ENCODE results near the gene RBM7. TPM values are rescaled to one million over a fixed set of nuclear protein-coding genes. Genes with fewer than 3 reads are reported as not detected.

The RBM7 gene
- total and polyA plus RNA-seq, 2 of the 13 experiments (the other 11 are each of a cell fraction or from before 2014, with no cell fraction given): 30.5 to 32.3 TPM

- TF ChIP-seq PAXIP1 (CRISPR knock-in tag; conservative IDR thresholded peaks at IDR 0.05) (peak; percentile 68), CREB3 (CRISPR knock-in tag; IDR thresholded peaks at IDR 0.05) (peak; percentile 62; the same call in 1 of the 2 replicates), ZNF644 (CRISPR knock-in tag; IDR thresholded peaks at IDR 0.05; ENCODE audit: low read depth) (no peak), CBX2 (IDR thresholded peaks at IDR 0.05; ENCODE audit: low read depth, low read length) (no peak), CBX2 (CRISPR knock-in tag; IDR thresholded peaks at IDR 0.05; ENCODE audit: low read depth) (0 out of 2 replicates have a peak, but pooled peaks have one; percentile 77), ZBTB38 (CRISPR knock-in tag; IDR thresholded peaks at IDR 0.05) (peak; percentile 63; the same call in 1 of the 2 replicates), TIGD3 (CRISPR knock-in tag; IDR thresholded peaks at IDR 0.05; ENCODE audit: borderline replicate concordance) (peak; percentile 76; the same call in 1 of the 2 replicates), AGO1 (IDR thresholded peaks at IDR 0.05; ENCODE audit: low read depth, low read length, poor library complexity, severe bottlenecking) (peak; percentile 23), ZSCAN21 (CRISPR knock-in tag; IDR thresholded peaks at IDR 0.05; ENCODE audit: borderline replicate concordance) (peak; percentile 84; the same call in 1 of the 2 replicates), ZBTB40 (IDR thresholded peaks at IDR 0.05) (no peak), ZBTB40 (CRISPR knock-in tag; IDR thresholded peaks at IDR 0.05) (peak; percentile 41; the same call in 1 of the 2 replicates), ZZZ3 (CRISPR knock-in tag; IDR thresholded peaks at IDR 0.05; ENCODE audit: borderline replicate concordance) (0 out of 2 replicates have a peak, but pooled peaks have one; percentile 22)
Observed at GRCh38 chr11:114400216-114400914, at the start of gene RBM7, which contains the start of gene C11orf71 (continued).
